Caco-2 (cell line): Measurements from ENCODE around the gene MAGEB17. TPM values are rescaled to one million over a fixed set of nuclear protein-coding genes. Genes with fewer than 3 reads are reported as not detected.
"Not testable (repeated sequence)": the region's sequence is repeated elsewhere in the genome, so short reads cannot be mapped to it uniquely, and the experiment has no call there.

Experiments
- BruUV-seq: library from RNA; stranded (reverse); fragments of 400-500 nt; replicated peaks from 2 replicates; lab custom pipeline; 2021; lab: Mats Ljungman, UMichigan
- CTCF ChIA-PET: fragments of 300-600 bp; sonication (Branson Sonifier 250); formaldehyde crosslinking; loops from one replicate; lab custom pipeline; 2022; ENCODE audit warnings: antibody characterized with exemption; lab: Charles Lee
- POLR2A ChIA-PET: fragments of 300-600 bp; sonication (Branson Sonifier 250); formaldehyde crosslinking; loops from one replicate; lab custom pipeline; 2022; ENCODE audit warnings: antibody characterized with exemption; lab: Charles Lee
- DNase-seq, 2 experiments: peaks; one replicate each; pipeline versions ENCODE4 v3.0.0 to v3.0.0-alpha.2; 2020 to 2022
- H3K27me3 ChIP-seq: replicated peaks from 2 replicates; pipeline ENCODE4 v1.6.0; 2011; ENCODE audit warnings: low read length; ENCODE audit not compliant: control insufficient read depth, insufficient read depth
- H3K36me3 ChIP-seq: 2 replicates; pipeline ENCODE4 v1.5.1; 2011; ENCODE audit warnings: low read length; ENCODE audit not compliant: control insufficient read depth, insufficient read depth
- H3K4me1 ChIP-seq: fragments of 250-450 bp; sonication (Bioruptor Pico); 2 replicates; pipeline ENCODE4 v1.5.1; 2020; ENCODE audit warnings: mild to moderate bottlenecking
- H3K4me3 ChIP-seq: 2 replicates; pipeline ENCODE4 v1.5.1; 2011; ENCODE audit warnings: low read depth, mild to moderate bottlenecking, control low read depth, low read length
- H3K9me3 ChIP-seq: fragments of 250-450 bp; sonication (Bioruptor Pico); 2 replicates; pipeline ENCODE4 v1.5.1; 2020; ENCODE audit warnings: mild to moderate bottlenecking, moderate library complexity
- H3K27ac Mint-ChIP-seq: one replicate; pipeline ENCODE4 v1.8.0; 2022; ENCODE audit warnings: mixed read lengths; ENCODE audit not compliant: unreplicated experiment
- H3K27me3 Mint-ChIP-seq: one replicate; pipeline ENCODE4 v1.8.0; 2022; ENCODE audit warnings: mixed read lengths; ENCODE audit not compliant: insufficient read depth, unreplicated experiment
- H3K36me3 Mint-ChIP-seq: one replicate; pipeline ENCODE4 v1.8.0; 2022; ENCODE audit warnings: mild to moderate bottlenecking, mixed read lengths; ENCODE audit not compliant: insufficient read depth, unreplicated experiment
- H3K4me1 Mint-ChIP-seq: one replicate; pipeline ENCODE4 v1.8.0; 2022; ENCODE audit warnings: low read depth, mixed read lengths; ENCODE audit not compliant: unreplicated experiment
- H3K4me3 Mint-ChIP-seq: one replicate; pipeline ENCODE4 v1.8.0; 2022; ENCODE audit warnings: mild to moderate bottlenecking, moderate library complexity, mixed read lengths; ENCODE audit not compliant: unreplicated experiment
- H3K9me3 Mint-ChIP-seq: one replicate; pipeline ENCODE4 v1.8.0; 2022; ENCODE audit warnings: mixed read lengths; ENCODE audit not compliant: unreplicated experiment
- CTCF ChIP-seq, 2 experiments: fragments of 200-600 bp in 1 of 2; IDR thresholded peaks; 1 replicate in 1 of 2; 2 replicates in 1 of 2; pipeline versions ENCODE4 v1.5.1 to v1.8.0; 2011 to 2022; ENCODE audit warnings: antibody characterized with exemption in 1 of 2, control low read depth in 1 of 2, inconsistent platforms in 1 of 2, low read depth in 1 of 2, low read length in 1 of 2, mild to moderate bottlenecking in 1 of 2, moderate library complexity in 1 of 2; ENCODE audit not compliant: insufficient read depth in 1 of 2, severe bottlenecking in 1 of 2, unreplicated experiment in 1 of 2
- intact Hi-C: fragments of 100-400 bp; cut with micrococcal nuclease; formaldehyde crosslinking; loops from one replicate; pipeline ENCODE4 v1.10.0; 2022; ENCODE audit not compliant: unreplicated experiment
- total RNA-seq: library from RNA; stranded (reverse); gene quantifications from 2 replicates; pipeline ENCODE4 v1.2.3, GENCODE V29; 2022

The MAGEB17 gene
- total RNA-seq, 1 experiment from 2014 or later, result not detected

DNA sequence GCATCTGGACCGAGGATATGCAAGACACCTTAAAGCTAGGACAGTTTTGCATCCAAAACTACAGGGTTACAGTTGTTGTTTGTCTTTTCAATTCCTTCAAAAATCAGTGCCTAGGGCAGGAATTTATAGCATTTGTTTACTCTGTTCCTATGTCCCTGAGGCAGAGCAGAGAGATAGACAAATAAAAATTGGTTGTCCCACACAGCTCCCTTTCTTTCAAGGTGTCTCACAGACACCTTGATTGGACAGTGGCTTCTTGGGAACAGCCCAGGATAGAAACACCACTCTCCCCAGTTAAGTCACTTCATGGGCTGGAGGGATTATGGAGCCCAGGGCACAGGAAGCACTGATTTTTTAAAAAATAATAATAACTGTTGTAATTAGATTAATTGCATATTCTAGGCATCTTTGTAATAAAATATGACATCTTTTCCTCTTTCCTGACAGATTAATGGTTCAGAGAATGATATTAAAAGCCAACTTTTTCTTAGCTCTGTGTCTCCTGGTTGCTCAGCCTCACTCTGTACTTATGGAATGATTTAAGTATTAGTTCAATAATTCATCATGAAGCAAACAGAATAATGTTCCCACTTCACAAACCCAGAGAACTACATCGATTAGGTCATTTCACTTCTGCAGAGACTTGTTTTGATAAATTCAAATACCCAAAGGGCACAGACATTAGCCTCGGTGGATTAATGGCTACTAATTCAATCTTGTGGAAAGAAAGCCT lies 8.2 kb downstream of the MAGEB17 start:
- no peak overlapping the region for H3K4me3 Mint-ChIP-seq
- BruUV-seq, result no TSS peak
- H3K9me3 Mint-ChIP-seq, result no peaks in the 10 kb centered on the region
- Histone ChIP-seq H3K4me1 (no peaks in the 10 kb centered on the region), H3K9me3 (no peaks in the 10 kb centered on the region), H3K4me3 (no peak overlapping the region), H3K36me3 (no peaks in the 10 kb centered on the region), H3K27me3 (no peaks in the 10 kb centered on the region)
- no peak overlapping the region for H3K27ac Mint-ChIP-seq
- H3K36me3 Mint-ChIP-seq, result no peaks in the 10 kb centered on the region
- CTCF ChIA-PET, result no interaction called here
- POLR2A ChIA-PET, result no interaction called here
- peaks cover 3% of the 10 kb centered on the region for H3K4me1 Mint-ChIP-seq
- no peak for TF ChIP-seq CTCF (IDR thresholded peaks at IDR 0.05; ENCODE audit: insufficient read depth in 1 of 2, low read depth in 1 of 2, low read length in 1 of 2, severe bottlenecking in 1 of 2, unreplicated experiment in 1 of 2)
- intact Hi-C loops, result no loop called here
- peaks cover 5% of the 10 kb centered on the region for H3K27me3 Mint-ChIP-seq
- DNase-seq, result no peak

GRCh38 chrX:16177260-16177659 lies 10.0 kb downstream of the MAGEB17 start:
- ChIA-PET POLR2A (no interaction called here), CTCF (no interaction called here)
- H3K4me3 ChIP-seq, result no peak overlapping the region

DNA sequence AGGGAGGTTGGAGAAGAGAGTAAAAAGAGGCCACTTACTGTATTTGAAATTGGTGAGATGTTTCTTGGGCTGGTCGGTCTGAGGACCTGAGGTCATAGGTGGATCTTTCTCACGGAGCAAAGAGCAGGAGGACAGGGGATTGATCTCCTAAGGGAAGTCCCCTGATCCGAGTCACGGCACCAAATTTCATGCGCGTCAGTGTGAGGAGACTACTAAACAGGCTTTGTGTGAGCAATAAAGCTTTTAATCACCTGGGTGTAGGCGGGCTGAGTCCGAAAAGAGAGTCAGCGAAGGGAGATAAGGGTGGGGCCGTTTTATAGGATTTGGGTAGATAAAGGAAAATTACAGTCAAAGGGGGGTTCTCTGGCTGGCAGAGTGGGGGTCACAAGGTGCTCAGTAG lies 16.6 kb downstream of the MAGEB17 start:
- H3K27ac Mint-ChIP-seq, CTCF ChIA-PET, H3K36me3 Mint-ChIP-seq, H3K36me3 ChIP-seq, H3K27me3 Mint-ChIP-seq, H3K27me3 ChIP-seq, H3K4me1 ChIP-seq, H3K9me3 ChIP-seq, H3K4me3 ChIP-seq, H3K9me3 Mint-ChIP-seq, intact Hi-C loops, DNase-seq, H3K4me3 Mint-ChIP-seq, H3K4me1 Mint-ChIP-seq, POLR2A ChIA-PET, BruUV-seq: not testable (repeated sequence)

More at GRCh38 chrX:16177260-16177659, 10.0 kb downstream of the MAGEB17 start:
- no peaks in the 10 kb centered on the region for H3K9me3 ChIP-seq
- Mint-ChIP-seq H3K9me3 (no peaks in the 10 kb centered on the region), H3K27ac (no peak overlapping the region), H3K27me3 (peaks cover 5% of the 10 kb centered on the region), H3K4me1 (peaks cover 8% of the 10 kb centered on the region), H3K36me3 (no peaks in the 10 kb centered on the region), H3K4me3 (no peak overlapping the region)
- no peaks in the 10 kb centered on the region for H3K36me3 ChIP-seq
- intact Hi-C loops, result no loop called here
- no peak for TF ChIP-seq CTCF (IDR thresholded peaks at IDR 0.05; ENCODE audit: insufficient read depth in 1 of 2, low read depth in 1 of 2, low read length in 1 of 2, severe bottlenecking in 1 of 2, unreplicated experiment in 1 of 2)
- BruUV-seq, result no TSS peak
- no peaks in the 10 kb centered on the region for H3K4me1 ChIP-seq
- H3K27me3 ChIP-seq, result no peaks in the 10 kb centered on the region
- DNase-seq, result no peak
